ENCODE results near the gene CLEC1A. TPM values are rescaled to one million over a fixed set of nuclear protein-coding genes. Genes with fewer than 3 reads are reported as not detected.

CLEC1A gene
- total RNA-seq, 1 donor from 2014 or later, result not detected

DNA sequence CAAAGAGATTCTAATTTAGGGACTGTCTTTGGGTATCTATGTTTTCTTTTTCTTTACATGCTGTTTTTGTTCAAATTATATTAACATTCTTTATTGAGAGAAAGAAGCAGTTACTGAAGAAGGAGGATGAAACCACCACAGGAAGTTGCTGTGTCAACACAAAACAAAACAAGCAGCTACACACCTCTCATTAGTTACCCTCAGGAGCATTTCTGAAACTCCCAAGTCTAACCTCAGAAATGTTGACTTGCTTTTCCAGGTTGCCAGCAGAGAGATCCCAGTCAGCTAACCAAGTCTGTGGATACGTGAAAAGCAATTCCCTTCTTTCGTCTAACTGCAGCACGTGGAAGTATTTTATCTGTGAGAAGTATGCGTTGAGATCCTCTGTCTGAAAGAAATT, 33.5 kb downstream of the CLEC1A start:
- no peak overlapping the region for H3K27ac Mint-ChIP-seq
- no peaks in the 10 kb centered on the region for H3K27me3 Mint-ChIP-seq
- DNase-seq (ENCODE audit: low spot score, unreplicated experiment), result no peak

DNA sequence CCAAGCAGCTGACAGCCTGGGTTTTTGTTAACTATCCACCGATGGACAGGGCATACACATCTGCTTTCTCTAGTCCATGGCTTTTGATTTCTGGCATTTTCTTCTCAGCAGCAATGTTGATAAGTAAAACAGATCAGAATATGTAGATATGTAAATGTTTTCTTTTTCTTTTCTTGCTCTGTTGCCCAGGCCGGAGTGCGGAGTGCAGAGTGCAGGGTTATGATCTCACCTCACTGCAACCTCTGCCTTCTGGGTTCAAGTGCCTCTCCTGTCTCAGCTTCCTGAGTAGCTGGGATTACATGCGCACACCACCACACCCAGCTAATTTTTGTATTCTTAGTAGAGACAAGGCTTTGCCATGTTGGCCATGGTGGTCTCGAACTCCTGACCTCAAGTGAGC, 40.4 kb downstream of the CLEC1A start:
- no peaks in the 10 kb centered on the region for H3K9me3 Mint-ChIP-seq (ENCODE audit: low read depth)
- H3K4me1 Mint-ChIP-seq (ENCODE audit: low read depth), result no peaks in the 10 kb centered on the region
- H3K4me3 Mint-ChIP-seq (ENCODE audit: low read depth), result no peak overlapping the region
- TF ChIP-seq, protein P1, sequence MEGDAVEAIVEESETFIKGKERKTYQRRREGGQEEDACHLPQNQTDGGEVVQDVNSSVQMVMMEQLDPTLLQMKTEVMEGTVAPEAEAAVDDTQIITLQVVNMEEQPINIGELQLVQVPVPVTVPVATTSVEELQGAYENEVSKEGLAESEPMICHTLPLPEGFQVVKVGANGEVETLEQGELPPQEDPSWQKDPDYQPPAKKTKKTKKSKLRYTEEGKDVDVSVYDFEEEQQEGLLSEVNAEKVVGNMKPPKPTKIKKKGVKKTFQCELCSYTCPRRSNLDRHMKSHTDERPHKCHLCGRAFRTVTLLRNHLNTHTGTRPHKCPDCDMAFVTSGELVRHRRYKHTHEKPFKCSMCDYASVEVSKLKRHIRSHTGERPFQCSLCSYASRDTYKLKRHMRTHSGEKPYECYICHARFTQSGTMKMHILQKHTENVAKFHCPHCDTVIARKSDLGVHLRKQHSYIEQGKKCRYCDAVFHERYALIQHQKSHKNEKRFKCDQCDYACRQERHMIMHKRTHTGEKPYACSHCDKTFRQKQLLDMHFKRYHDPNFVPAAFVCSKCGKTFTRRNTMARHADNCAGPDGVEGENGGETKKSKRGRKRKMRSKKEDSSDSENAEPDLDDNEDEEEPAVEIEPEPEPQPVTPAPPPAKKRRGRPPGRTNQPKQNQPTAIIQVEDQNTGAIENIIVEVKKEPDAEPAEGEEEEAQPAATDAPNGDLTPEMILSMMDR (IDR thresholded peaks at IDR 0.05; ENCODE audit: unreplicated experiment), result no peak
- no peaks in the 10 kb centered on the region for H3K27me3 Mint-ChIP-seq
- no peak overlapping the region for H3K27ac Mint-ChIP-seq
- H3K36me3 Mint-ChIP-seq (ENCODE audit: insufficient read depth), result no peaks in the 10 kb centered on the region
- DNase-seq (ENCODE audit: low spot score, unreplicated experiment), result no peak

More for the DNA sequence above, 33.5 kb downstream of the CLEC1A start:
- Mint-ChIP-seq H3K4me1 (ENCODE audit: low read depth) (peaks cover 9% of the 10 kb centered on the region), H3K4me3 (ENCODE audit: low read depth) (no peak overlapping the region), H3K36me3 (ENCODE audit: insufficient read depth) (no peaks in the 10 kb centered on the region), H3K9me3 (ENCODE audit: low read depth) (no peaks in the 10 kb centered on the region)
- TF ChIP-seq, protein P1 (IDR thresholded peaks at IDR 0.05; ENCODE audit: unreplicated experiment), result no peak

DNA sequence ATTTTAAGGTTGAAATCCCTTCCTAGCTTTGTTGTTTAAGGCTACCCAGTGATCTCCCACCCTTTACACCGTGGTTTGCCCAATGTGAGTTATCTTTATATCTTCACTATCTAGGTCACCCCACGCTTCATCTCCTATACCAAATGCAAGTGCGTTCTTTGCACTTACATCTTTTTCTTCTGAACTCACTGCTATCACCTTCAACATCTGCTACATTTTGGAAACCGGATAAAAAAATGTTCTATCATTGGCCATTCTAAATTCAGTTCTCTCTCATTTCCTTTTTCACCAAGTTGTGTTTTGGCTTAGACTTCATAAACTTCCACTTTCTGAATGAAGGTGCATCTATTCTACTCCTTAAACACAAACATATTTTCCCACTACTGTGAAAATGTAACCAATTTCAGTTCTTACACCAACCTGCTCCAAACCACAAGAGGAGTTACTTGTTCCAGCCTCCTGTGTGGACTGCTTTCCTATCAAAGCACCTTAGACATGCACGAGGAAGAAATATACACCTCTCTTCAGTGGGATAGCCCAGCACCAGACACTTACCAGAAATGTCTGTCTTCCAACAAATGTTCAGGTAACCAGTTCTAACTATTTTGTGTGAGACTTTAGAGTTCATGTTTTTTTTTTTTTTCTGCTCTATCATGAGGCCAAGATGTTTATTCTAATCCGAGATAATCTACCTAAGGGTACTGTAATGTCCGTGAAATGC, 46.4 kb downstream of the CLEC1A start:
- Mint-ChIP-seq H3K36me3 (ENCODE audit: insufficient read depth) (no peaks in the 10 kb centered on the region), H3K27me3 (no peaks in the 10 kb centered on the region), H3K4me1 (ENCODE audit: low read depth) (no peaks in the 10 kb centered on the region), H3K4me3 (ENCODE audit: low read depth) (no peak overlapping the region), H3K9me3 (ENCODE audit: low read depth) (peaks cover 10% of the 10 kb centered on the region), H3K27ac (no peak overlapping the region)
- DNase-seq (ENCODE audit: low spot score, unreplicated experiment), result no peak
- TF ChIP-seq, protein P1 (IDR thresholded peaks at IDR 0.05; ENCODE audit: unreplicated experiment), result no peak

DNA sequence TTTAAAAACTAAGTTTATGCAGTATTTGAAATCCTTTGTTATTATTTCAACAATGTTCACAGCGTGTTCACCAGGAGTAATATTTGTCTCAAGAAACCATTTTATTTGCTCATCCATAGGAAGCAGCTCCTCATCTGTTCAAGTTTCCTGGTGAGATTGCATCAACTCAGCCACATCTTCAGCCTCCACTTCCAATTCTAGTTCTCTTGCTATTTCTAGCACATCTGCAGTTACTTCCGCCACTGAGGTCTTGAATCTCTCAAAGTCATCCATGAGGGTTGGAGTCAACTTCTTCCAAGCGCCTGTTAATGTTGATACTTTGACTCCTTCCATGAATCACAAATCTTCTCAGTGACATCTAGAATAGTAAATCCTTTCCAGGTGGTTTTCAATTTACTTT, 50.3 kb downstream of the CLEC1A start:
- TF ChIP-seq, protein P1 (IDR thresholded peaks at IDR 0.05; ENCODE audit: unreplicated experiment), result no peak
- Mint-ChIP-seq H3K36me3 (ENCODE audit: insufficient read depth) (no peaks in the 10 kb centered on the region), H3K9me3 (ENCODE audit: low read depth) (peaks cover 10% of the 10 kb centered on the region), H3K4me3 (ENCODE audit: low read depth) (no peak overlapping the region), H3K27ac (no peak overlapping the region), H3K27me3 (peaks cover 3% of the 10 kb centered on the region), H3K4me1 (ENCODE audit: low read depth) (no peaks in the 10 kb centered on the region)
- no peak for DNase-seq (ENCODE audit: low spot score, unreplicated experiment)

DNA sequence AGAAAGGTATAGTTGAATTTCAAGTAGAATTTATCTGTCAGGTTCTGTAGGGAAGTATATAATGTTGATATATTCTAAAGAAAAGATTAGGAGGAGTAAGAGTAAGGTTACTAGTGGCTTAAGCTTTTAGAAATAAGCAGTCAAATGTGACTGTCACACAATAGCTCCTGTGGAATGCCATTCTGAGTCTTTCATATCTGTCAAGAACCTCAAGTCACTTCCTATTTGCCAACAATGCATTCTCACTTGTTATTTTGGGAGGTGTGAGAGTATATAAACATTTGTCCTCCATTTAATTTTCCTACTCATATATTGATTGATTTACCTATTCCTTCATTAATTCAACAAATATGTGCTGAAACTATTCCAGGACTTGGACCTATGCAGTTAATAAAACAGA, 56.6 kb downstream of the CLEC1A start:
- Mint-ChIP-seq H3K9me3 (ENCODE audit: low read depth) (no peaks in the 10 kb centered on the region), H3K4me1 (ENCODE audit: low read depth) (no peaks in the 10 kb centered on the region), H3K27me3 (peaks cover 3% of the 10 kb centered on the region), H3K27ac (no peak overlapping the region), H3K36me3 (ENCODE audit: insufficient read depth) (no peaks in the 10 kb centered on the region), H3K4me3 (ENCODE audit: low read depth) (no peak overlapping the region)
- TF ChIP-seq, protein P1 (IDR thresholded peaks at IDR 0.05; ENCODE audit: unreplicated experiment), result no peak
- DNase-seq (ENCODE audit: low spot score, unreplicated experiment), result no peak
